IMR-90 (cell line): ENCODE results near the gene RHOG. TPM values are rescaled to one million over a fixed set of nuclear protein-coding genes. Genes with fewer than 3 reads are reported as not detected.

Experiments
- ATAC-seq: fragments of 200-7000 bp; cut with Tn5 transposase; 2 replicates; pipeline ENCODE4 v1.9.1; 2020; ENCODE audit warnings: low read depth, mild to moderate bottlenecking, moderate library complexity
- BruUV-seq: library from RNA; stranded (reverse); fragments of 400-500 nt; replicated peaks from 2 replicates; lab custom pipeline; 2021; lab: Mats Ljungman, UMichigan
- CTCF ChIA-PET: fragments of 300-600 bp; formaldehyde crosslinking; extraction: SDS; loops from one replicate; lab custom pipeline; 2021; ENCODE audit warnings: antibody characterized with exemption; lab: Yijun Ruan, JAX
- POLR2A ChIA-PET: fragments of 300-600 bp; sonication (Branson Sonifier 250); formaldehyde crosslinking; loops from one replicate; lab custom pipeline; 2022; ENCODE audit warnings: antibody characterized with exemption; ENCODE audit not compliant: unreplicated experiment; lab: Charles Lee
- DNase-seq: peaks from one replicate; pipeline ENCODE4 v3.0.0; 2013
- H2AFZ ChIP-seq: replicated peaks from 2 replicates; pipeline ENCODE3; 2013; ENCODE audit warnings: low read length, mild to moderate bottlenecking; ENCODE audit not compliant: poor library complexity
- H2AK5ac ChIP-seq: 2 replicates; pipeline ENCODE4 v1.6.1; 2013; ENCODE audit warnings: low read depth, low read length, inconsistent platforms
- H2AK9ac ChIP-seq: replicated peaks from 2 replicates; pipeline ENCODE3; 2013; ENCODE audit warnings: mild to moderate bottlenecking, low read depth, low read length, moderate library complexity; ENCODE audit not compliant: poor library complexity
- H2BK120ac ChIP-seq: 2 replicates; pipeline ENCODE4 v1.6.1; 2013; ENCODE audit warnings: low read depth, low read length, inconsistent platforms
- H2BK15ac ChIP-seq: 3 replicates; pipeline ENCODE4 v1.6.1; 2013; ENCODE audit warnings: low read depth, low read length, inconsistent platforms
- H2BK20ac ChIP-seq: 2 replicates; pipeline ENCODE4 v1.6.1; 2013; ENCODE audit warnings: low read depth, mild to moderate bottlenecking, inconsistent platforms, low read length, moderate library complexity
- H2BK5ac ChIP-seq: 2 replicates; pipeline ENCODE4 v1.6.1; 2013; ENCODE audit warnings: mild to moderate bottlenecking, low read depth, low read length, inconsistent platforms; ENCODE audit not compliant: poor library complexity, severe bottlenecking
- H3K14ac ChIP-seq: replicated peaks from 2 replicates; pipeline ENCODE4 v1.6.1; 2013; ENCODE audit warnings: low read depth, low read length, inconsistent platforms
- H3K18ac ChIP-seq: 2 replicates; pipeline ENCODE4 v1.6.1; 2013; ENCODE audit warnings: low read depth, low read length, control low read depth
- H3K23ac ChIP-seq: 2 replicates; pipeline ENCODE4 v1.6.1; 2013; ENCODE audit warnings: low read depth, low read length, inconsistent platforms
- H3K27ac ChIP-seq: 2 replicates; pipeline ENCODE4 v1.5.1; 2013; ENCODE audit warnings: mild to moderate bottlenecking, control low read depth, low read length; ENCODE audit not compliant: insufficient read depth
- H3K27me3 ChIP-seq: 2 replicates; pipeline ENCODE4 v1.6.1; 2013; ENCODE audit warnings: low read length; ENCODE audit not compliant: control insufficient read depth, insufficient read depth
- H3K36me3 ChIP-seq: 2 replicates; pipeline ENCODE4 v1.6.1; 2013; ENCODE audit warnings: low read length, mixed read lengths; ENCODE audit not compliant: control insufficient read depth, insufficient read depth
- H3K4ac ChIP-seq: 2 replicates; pipeline ENCODE4 v1.6.1; 2013; ENCODE audit warnings: low read depth, low read length, inconsistent platforms
- H3K4me1 ChIP-seq: 2 replicates; pipeline ENCODE4 v1.6.1; 2013; ENCODE audit warnings: low read length, mixed read lengths; ENCODE audit not compliant: control insufficient read depth, insufficient read depth
- H3K4me2 ChIP-seq: 2 replicates; pipeline ENCODE4 v1.6.1; 2013; ENCODE audit warnings: low read depth, mild to moderate bottlenecking, control low read depth, low read length, moderate library complexity
- H3K4me3 ChIP-seq: 2 replicates; pipeline ENCODE4 v1.5.1; 2013; ENCODE audit warnings: low read depth, mild to moderate bottlenecking, control low read depth, low read length, moderate library complexity; ENCODE audit not compliant: insufficient read depth
- H3K56ac ChIP-seq: 2 replicates; pipeline ENCODE4 v1.6.1; 2013; ENCODE audit warnings: low read length, inconsistent platforms; ENCODE audit not compliant: insufficient read depth; ENCODE audit errors: extremely low read depth
- H3K79me1 ChIP-seq, 2 experiments: 2 replicates each; pipeline ENCODE4 v1.6.1; 2013; ENCODE audit warnings: low read length in 2 of 2, inconsistent platforms in 1 of 2, low read depth in 1 of 2
- H3K9ac ChIP-seq: 2 replicates; pipeline ENCODE4 v1.6.1; 2013; ENCODE audit warnings: low read depth, low read length, control low read depth
- H3K9me1 ChIP-seq: 2 replicates; pipeline ENCODE4 v1.6.1; 2013; ENCODE audit warnings: low read length, inconsistent platforms; ENCODE audit not compliant: insufficient read depth
- H3K9me3 ChIP-seq: 2 replicates; pipeline ENCODE4 v1.6.1; 2013; ENCODE audit warnings: low read length; ENCODE audit not compliant: control insufficient read depth, insufficient read depth
- H4K20me1 ChIP-seq: 2 replicates; pipeline ENCODE4 v1.6.1; 2013; ENCODE audit warnings: low read length, inconsistent platforms; ENCODE audit not compliant: insufficient read depth
- H4K5ac ChIP-seq: 2 replicates; pipeline ENCODE4 v1.6.1; 2013; ENCODE audit warnings: mild to moderate bottlenecking, low read depth, low read length, control low read depth
- H4K8ac ChIP-seq, 2 experiments: 2 replicates each; pipeline ENCODE4 v1.6.1; 2013; ENCODE audit warnings: low read depth in 2 of 2, low read length in 2 of 2, control low read depth in 1 of 2, inconsistent platforms in 1 of 2
- H4K91ac ChIP-seq: 2 replicates; pipeline ENCODE4 v1.6.1; 2013; ENCODE audit warnings: low read depth, low read length, inconsistent platforms; ENCODE audit not compliant: insufficient read depth
- CHD1 ChIP-seq: IDR thresholded peaks from 2 replicates; pipeline ENCODE4 v1.6.1; 2012; ENCODE audit warnings: low read depth, low read length, improper control_type of control experiment
- CTCF ChIP-seq: conservative IDR thresholded peaks from 2 replicates; pipeline ENCODE4 v1.5.1; 2012; ENCODE audit warnings: mild to moderate bottlenecking, low read depth, low read length, improper control_type of control experiment
- ELK1 ChIP-seq: fragments of 150-350 bp; IDR thresholded peaks from 2 replicates; pipeline ENCODE4 v1.6.1; 2016; ENCODE audit warnings: low read depth, mild to moderate bottlenecking, low read length, moderate library complexity, borderline replicate concordance
- FOS ChIP-seq: fragments of 150-350 bp; IDR thresholded peaks from 2 replicates; pipeline ENCODE4 v1.6.1; 2016; ENCODE audit warnings: low read depth, low read length
- MAFK ChIP-seq: IDR thresholded peaks from 2 replicates; pipeline ENCODE4 v1.6.1; 2012; ENCODE audit warnings: low read depth, low read length, improper control_type of control experiment
- MAZ ChIP-seq: IDR thresholded peaks from 2 replicates; pipeline ENCODE4 v1.6.1; 2012; ENCODE audit warnings: low read depth, mild to moderate bottlenecking, low read length, improper control_type of control experiment, moderate library complexity, borderline replicate concordance
- RCOR1 ChIP-seq: IDR thresholded peaks from 2 replicates; pipeline ENCODE4 v1.6.1; 2012; ENCODE audit warnings: mild to moderate bottlenecking, low read length, improper control_type of control experiment; ENCODE audit not compliant: insufficient replicate concordance
- WGBS, 2 experiments: methylation state at CpG; one replicate each; pipeline versions ENCODE4 v1.1.5 to v1.1.7; 2013; ENCODE audit warnings: missing lambda C conversion rate in 2 of 2; ENCODE audit not compliant: insufficient read length in 1 of 2; ENCODE audit errors: extremely low coverage in 2 of 2; 5-methylcytosine and 5-hydroxymethylcytosine counted together
- dilution Hi-C: fragments of 300-500 bp; cut with HindIII; formaldehyde crosslinking; loops from one replicate; pipeline ENCODE4 v1.14.3; 2018; ENCODE audit warnings: low sequenced_read_pairs; ENCODE audit not compliant: unreplicated experiment
- in situ Hi-C: fragments of 300-500 bp; cut with MboI; formaldehyde crosslinking; loops from 3 replicates; pipeline ENCODE4 v1.14.3; 2019; ENCODE audit warnings: low sequenced_read_pairs, inconsistent platforms, mixed read lengths
- intact Hi-C: fragments of 100-400 bp; cut with micrococcal nuclease; formaldehyde crosslinking; loops from 2 replicates; pipeline ENCODE4 v1.10.0; 2022
- polyA plus RNA-seq, 3 experiments: library from polyadenylated mRNA; depleted of rRNA; stranded (reverse); fragments of >200 nt; gene quantifications; 2 replicates each; pipeline ENCODE4 v1.2.3, GENCODE V29; 2012; ENCODE audit warnings: low replicate concordance in 1 of 3
- total RNA-seq: library from RNA; depleted of rRNA; stranded (reverse); fragments of >200 nt; gene quantifications from 2 replicates; pipeline ENCODE4 v1.2.3, GENCODE V29; 2012

The RHOG gene
- total and polyA plus RNA-seq, 2 of the 4 experiments (the other 2 are of a cell fraction), result 16.3 to 114 TPM

- Histone ChIP-seq H3K4ac (no peak overlapping the region), H3K14ac (no peak overlapping the region), H2BK5ac (no peak overlapping the region), H3K56ac (no peak overlapping the region), H4K5ac (no peak overlapping the region), H2BK20ac (no peak overlapping the region), H2AK5ac (no peak overlapping the region), H2BK120ac (no peak overlapping the region), H4K8ac (no peak overlapping the region), H3K18ac (no peak overlapping the region), H2BK15ac (no peak overlapping the region), H3K4me1 (no peaks in the 10 kb centered on the region), H3K9ac (no peak overlapping the region), H3K9me1 (peaks cover 6% of the 10 kb centered on the region; the same call in 1 of the 2 replicates), H3K4me2 (no peak overlapping the region), H3K23ac (no peak overlapping the region), H3K27me3 (no peaks in the 10 kb centered on the region), H3K9me3 (no peaks in the 10 kb centered on the region), H4K91ac (no peak overlapping the region), H4K20me1 (no peaks in the 10 kb centered on the region), H3K79me1 (peaks cover 0 to 4% of the 10 kb centered on the region in 2 experiments; a peak in 1 of 4 replicates), H3K4me3 (no peak overlapping the region), H2AK9ac (no peak overlapping the region), H3K27ac (no peak overlapping the region), H3K36me3 (no peaks in the 10 kb centered on the region), H2AFZ (no peak overlapping the region)
- dilution Hi-C loops (no loop called here), intact Hi-C loops (no loop called here), in situ Hi-C loops (no loop called here)
- no peak for TF ChIP-seq MAZ
- no peak for TF ChIP-seq ELK1
- TF ChIP-seq FOS, result no peak
- TF ChIP-seq RCOR1, result no peak
- TF ChIP-seq CTCF, result no peak
- TF ChIP-seq MAFK, result no peak
- no peak for TF ChIP-seq CHD1
- no peak for DNase-seq
- CTCF ChIA-PET, result interaction anchor here (1.7 kb wide), 1 partner anchor 32 kb away, joined by 3 read pairs; no protein-coding TSS in a partner anchor
- WGBS, 2 experiments, result no CpG with 5 or more reads among the region's 1 CpG
- POLR2A ChIA-PET, result no interaction called here
- BruUV-seq, result no TSS peak
- no peak for ATAC-seq
Measured at GRCh38 chr11:3809624-3809928, 31.2 kb downstream of the RHOG start.
